A549 (cell line): ENCODE data around the gene CCDC57.

Experiments
- EHMT2 ChIP-seq: fragments of 200-600 bp; sonication (generic); IDR thresholded peaks from 2 replicates; pipeline ENCODE4 v1.6.1; 2016; ENCODE audit warnings: antibody characterized with exemption, low read depth, mild to moderate bottlenecking, moderate library complexity
- NR3C1 ChIP-seq: fragments of >200 bp; sonication (Bioruptor Twin); formaldehyde crosslinking; IDR thresholded peaks from 3 replicates; pipeline ENCODE4 v1.6.1; 2017
- POLR2A ChIP-seq: IDR thresholded peaks from 2 replicates; pipeline ENCODE4 v1.6.1; 2012; ENCODE audit warnings: mild to moderate bottlenecking, low read length

DNA sequence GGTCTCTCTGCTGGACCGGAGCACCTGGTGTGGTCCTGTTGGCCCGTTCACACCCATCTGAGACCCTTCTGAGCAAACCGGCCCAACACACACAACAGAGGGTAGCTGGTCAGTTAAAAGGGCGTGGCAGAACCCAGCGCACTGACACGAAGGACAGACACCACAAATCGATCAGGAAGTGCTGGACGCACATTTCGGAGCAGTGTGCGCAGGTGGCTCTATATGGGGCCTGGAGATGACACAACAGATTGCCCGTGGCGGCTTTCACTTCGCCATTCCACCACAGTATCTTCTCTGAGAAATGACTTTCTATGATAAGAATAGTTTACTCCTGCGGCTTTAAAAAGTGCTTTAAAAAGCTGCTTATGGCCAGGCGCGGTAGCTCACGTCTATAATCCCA lies 12.5 kb downstream of the CCDC57 start:
- TF ChIP-seq POLR2A = no peak
- TF ChIP-seq NR3C1 = no peak
- TF ChIP-seq EHMT2 = no peak
